ENCODE measurements around the gene E2F6. TPM values are rescaled to one million over a fixed set of nuclear protein-coding genes. Genes with fewer than 3 reads are reported as not detected.

E2F6 gene
- total RNA-seq, 1 experiment from 2014 or later: 21.8 TPM

GRCh38 chr2:11404376-11405073 is 61.4 kb downstream of the E2F6 start:
- no peak overlapping the region for H3K27ac ChIP-seq (ENCODE audit: insufficient read length, low read depth, low read length)
- no peaks in the 10 kb centered on the region for H3K9me3 ChIP-seq (ENCODE audit: control insufficient read depth, low read depth, low read length)
- H4K91ac ChIP-seq (ENCODE audit: insufficient read length, low read depth, low read length): no peak overlapping the region
- H3K23ac ChIP-seq (ENCODE audit: insufficient read length, low read depth, low read length): no peak overlapping the region
- H3K79me1 ChIP-seq (ENCODE audit: insufficient read depth, low read depth, low read length, poor library complexity, severe bottlenecking): no peaks in the 10 kb centered on the region
- H3K4me1 ChIP-seq (ENCODE audit: insufficient read depth, low read length): no peaks in the 10 kb centered on the region
- H3K9me3 Mint-ChIP-seq: no peaks in the 10 kb centered on the region
- H3K36me3 Mint-ChIP-seq (ENCODE audit: insufficient read depth in 1 of 3, low read depth in 3 of 3): no peaks in the 10 kb centered on the region; a peak in 1 of 7 replicates
- no peaks in the 10 kb centered on the region for H3K23me2 ChIP-seq (ENCODE audit: insufficient read length, low read depth, low read length, poor library complexity, severe bottlenecking)
- no peak overlapping the region for H2BK15ac ChIP-seq (ENCODE audit: low read depth, low read length)
- H3K79me2 ChIP-seq (ENCODE audit: insufficient read depth, low read length): no peaks in the 10 kb centered on the region
- no peak overlapping the region for H3K56ac ChIP-seq (ENCODE audit: insufficient read length, low read depth, low read length)
- peaks cover 3% of the 10 kb centered on the region for H3K27me3 Mint-ChIP-seq (ENCODE audit: low read depth)
- no peak overlapping the region for H3K9ac ChIP-seq (ENCODE audit: extremely low read depth, insufficient read length, low read length)
- H4K20me1 ChIP-seq (ENCODE audit: control insufficient read depth, insufficient read depth, insufficient read length): no peaks in the 10 kb centered on the region
- H2AFZ ChIP-seq (ENCODE audit: low read length): no peak overlapping the region
- WGBS (ENCODE audit: extremely low coverage, insufficient read length, low lambda C conversion rate): no CpG with 5 or more reads among the region's 7 CpGs
- H3K4me2 ChIP-seq (ENCODE audit: insufficient read depth, insufficient read length, low read length): no peak overlapping the region
- H3K18ac ChIP-seq (ENCODE audit: insufficient read length, low read depth, low read length): no peak overlapping the region
- H3K4ac ChIP-seq (ENCODE audit: low read depth, low read length): no peak overlapping the region
- no peak overlapping the region for H2BK5ac ChIP-seq (ENCODE audit: insufficient read length, low read length)
- TF ChIP-seq CTCF (conservative IDR thresholded peaks at IDR 0.05): no peak
- H3K4me1 Mint-ChIP-seq: peaks cover 7 to 8% of the 10 kb centered on the region in 2 experiments
- H2AK5ac ChIP-seq (ENCODE audit: insufficient read length, low read length): no peak overlapping the region
- H3T11ph ChIP-seq (ENCODE audit: low read length): no peak overlapping the region
- H4K5ac ChIP-seq (ENCODE audit: insufficient read length, low read depth, low read length): no peak overlapping the region
- no peaks in the 10 kb centered on the region for H3K27me3 ChIP-seq (ENCODE audit: insufficient read depth, low read length)
- H3K14ac ChIP-seq (ENCODE audit: insufficient read depth, low read length): no peak overlapping the region; the same call in 1 of the 2 replicates
- no peak overlapping the region for H3K27ac Mint-ChIP-seq
- H4K8ac ChIP-seq (replicated peaks; ENCODE audit: insufficient read length, low read depth, low read length): no peak overlapping the region
- H2BK12ac ChIP-seq (ENCODE audit: insufficient read length, low read depth, low read length): no peak overlapping the region
- DNase-seq: no peak
- no peak overlapping the region for H2BK20ac ChIP-seq (ENCODE audit: low read depth, low read length, poor library complexity, severe bottlenecking)
- no peak overlapping the region for H3K4me3 Mint-ChIP-seq
- no peak overlapping the region for H2BK120ac ChIP-seq (ENCODE audit: low read depth, low read length, poor library complexity, severe bottlenecking)

Data from H9 (cell line).